Measurements from ENCODE around the gene SMPD3. TPM values are rescaled to one million over a fixed set of nuclear protein-coding genes. Genes with fewer than 3 reads are reported as not detected.

The SMPD3 gene
- polyA plus RNA-seq, 4 donors: 47.0 to 123 (median 71.9) TPM

DNA sequence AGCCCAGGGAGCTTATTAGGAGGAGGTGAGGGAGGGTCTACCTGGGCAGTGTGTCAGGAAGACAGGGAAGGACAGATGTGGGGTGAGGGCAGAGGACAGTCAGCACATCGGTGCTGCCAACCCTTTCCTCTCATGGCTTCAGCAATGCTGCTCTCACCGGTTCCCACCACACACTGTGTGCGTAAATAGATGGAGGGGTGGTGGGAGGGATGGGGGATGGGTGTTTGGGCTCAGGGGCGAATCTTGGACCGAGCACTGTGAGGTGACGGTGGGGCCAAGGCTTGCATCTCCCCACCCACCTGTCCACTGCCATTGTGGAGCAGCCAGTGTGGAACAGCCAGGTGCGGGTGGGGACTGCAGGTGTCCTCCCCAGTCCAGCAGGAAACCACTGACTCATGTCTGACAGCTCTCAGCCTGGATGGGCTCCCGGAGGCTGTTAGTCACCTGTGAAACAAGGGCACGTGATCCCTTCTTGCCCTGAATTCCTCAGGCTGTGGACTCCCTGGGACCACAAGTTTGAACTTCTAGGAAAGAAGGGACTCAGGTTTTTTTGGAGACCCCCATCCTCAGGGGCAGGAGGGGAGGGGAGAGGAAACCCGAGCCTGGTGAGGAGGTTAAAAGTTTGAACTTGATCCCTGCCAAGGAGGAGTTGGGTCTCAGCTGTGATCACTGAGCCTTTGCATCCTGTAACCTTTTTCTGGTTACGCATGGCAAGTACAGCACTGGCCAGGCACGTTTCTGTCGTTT lies 42.7 kb upstream of the SMPD3 start:
- FAIRE-seq (no peak), DNase-seq (peak; percentile 84 to 96)
- peak overlapping the region in 1 of 3 donors; percentile 43 for H3K4me3 ChIP-seq (ENCODE audit: low read depth in 1 of 3, low read length in 3 of 3)
- 18 to 47% (median 38%) methylated on average over 11 to 13 of the region's 13 CpGs for WGBS, 3 donors
- no peaks in the 10 kb centered on the region for H3K27me3 ChIP-seq (ENCODE audit: control insufficient read depth in 3 of 3, insufficient read depth in 3 of 3, low read length in 3 of 3)
- H3K4me1 ChIP-seq (ENCODE audit: control insufficient read depth in 3 of 3, insufficient read depth in 2 of 3, low read depth in 1 of 3, low read length in 2 of 3): peaks cover 2 to 58% (median 13%) of the 10 kb centered on the region in 3 donors
- peaks cover 0 to 12% of the 10 kb centered on the region in 2 donors for H3K9me3 ChIP-seq (ENCODE audit: control insufficient read depth in 2 of 2, insufficient read depth in 1 of 2, low read depth in 1 of 2, low read length in 1 of 2)
- peak overlapping the region; percentile 80 to 98 (median 95) for H3K27ac ChIP-seq (ENCODE audit: low read depth in 1 of 3, low read length in 2 of 3)
- no peaks in the 10 kb centered on the region for H3K36me3 ChIP-seq (ENCODE audit: control insufficient read depth in 3 of 3, insufficient read depth in 2 of 3, low read depth in 1 of 3, low read length in 3 of 3)

DNA sequence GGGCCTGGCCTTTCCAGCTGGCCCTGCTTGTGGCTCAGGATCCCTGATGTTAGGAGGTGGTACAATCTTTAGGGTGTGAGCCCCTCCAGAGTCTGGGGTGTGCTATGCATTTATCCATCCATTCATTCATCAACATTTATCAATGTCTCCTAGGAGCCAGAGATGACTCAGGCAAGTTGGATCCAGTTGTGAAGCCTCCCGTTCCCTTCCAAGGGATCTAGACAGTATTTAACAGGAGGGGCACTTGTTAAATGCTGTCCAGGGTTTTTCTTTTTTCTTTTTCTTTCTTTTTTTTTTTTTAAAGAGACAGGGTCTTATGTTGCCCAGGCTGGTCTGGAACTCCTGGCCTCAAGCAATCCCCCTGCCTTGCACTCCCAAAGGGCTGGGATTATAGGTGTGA lies 42.0 kb upstream of the SMPD3 start:
- Histone ChIP-seq H3K9me3 (ENCODE audit: control insufficient read depth in 2 of 2, insufficient read depth in 1 of 2, low read depth in 1 of 2, low read length in 1 of 2) (peaks cover 0 to 12% of the 10 kb centered on the region in 2 donors), H3K27me3 (ENCODE audit: control insufficient read depth in 3 of 3, insufficient read depth in 3 of 3, low read length in 3 of 3) (no peaks in the 10 kb centered on the region), H3K36me3 (ENCODE audit: control insufficient read depth in 3 of 3, insufficient read depth in 2 of 3, low read depth in 1 of 3, low read length in 3 of 3) (no peaks in the 10 kb centered on the region), H3K4me1 (ENCODE audit: control insufficient read depth in 3 of 3, insufficient read depth in 2 of 3, low read depth in 1 of 3, low read length in 2 of 3) (peaks cover 2 to 58% (median 13%) of the 10 kb centered on the region in 3 donors), H3K4me3 (ENCODE audit: low read depth in 1 of 3, low read length in 3 of 3) (no peak overlapping the region), H3K27ac (ENCODE audit: low read depth in 1 of 3, low read length in 2 of 3) (peak overlapping the region; percentile 80 to 98 (median 95))
- WGBS, 3 donors: 35 to 77% (median 50%) methylated on average over 1 of the region's 1 CpG
- FAIRE-seq (no peak), DNase-seq (no peak)

DNA sequence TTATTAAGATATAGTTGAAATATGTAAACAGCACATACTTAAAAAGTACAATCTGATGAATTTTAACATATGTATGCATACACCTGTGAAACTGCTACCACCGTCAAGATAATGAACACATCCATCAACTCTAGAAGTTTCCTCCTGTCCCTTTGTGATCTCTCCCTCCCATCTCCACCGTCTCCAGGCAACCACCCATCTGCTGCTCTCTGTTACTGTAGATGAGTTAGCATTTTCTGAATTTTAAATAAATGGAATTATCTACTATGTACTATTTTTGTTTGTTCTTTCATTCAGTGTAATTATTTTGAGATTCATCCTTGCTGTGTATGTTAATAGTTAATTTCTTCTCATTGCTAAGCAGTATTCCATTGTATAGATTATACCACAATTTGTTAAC lies 40.2 kb upstream of the SMPD3 start:
- Histone ChIP-seq H3K27me3 (ENCODE audit: control insufficient read depth in 3 of 3, insufficient read depth in 3 of 3, low read length in 3 of 3) (no peaks in the 10 kb centered on the region), H3K36me3 (ENCODE audit: control insufficient read depth in 3 of 3, insufficient read depth in 2 of 3, low read depth in 1 of 3, low read length in 3 of 3) (no peaks in the 10 kb centered on the region), H3K27ac (ENCODE audit: low read depth in 1 of 3, low read length in 2 of 3) (no peak overlapping the region), H3K4me3 (ENCODE audit: low read depth in 1 of 3, low read length in 3 of 3) (no peak overlapping the region), H3K9me3 (ENCODE audit: control insufficient read depth in 2 of 2, insufficient read depth in 1 of 2, low read depth in 1 of 2, low read length in 1 of 2) (peaks cover 0 to 2% of the 10 kb centered on the region in 2 donors), H3K4me1 (ENCODE audit: control insufficient read depth in 3 of 3, insufficient read depth in 2 of 3, low read depth in 1 of 3, low read length in 2 of 3) (peaks cover 2 to 56% (median 10%) of the 10 kb centered on the region in 3 donors)
- FAIRE-seq: no peak
- WGBS, 3 donors: 68 to 80% (median 78%) methylated on average over 2 of the region's 2 CpGs
- DNase-seq: no peak

DNA sequence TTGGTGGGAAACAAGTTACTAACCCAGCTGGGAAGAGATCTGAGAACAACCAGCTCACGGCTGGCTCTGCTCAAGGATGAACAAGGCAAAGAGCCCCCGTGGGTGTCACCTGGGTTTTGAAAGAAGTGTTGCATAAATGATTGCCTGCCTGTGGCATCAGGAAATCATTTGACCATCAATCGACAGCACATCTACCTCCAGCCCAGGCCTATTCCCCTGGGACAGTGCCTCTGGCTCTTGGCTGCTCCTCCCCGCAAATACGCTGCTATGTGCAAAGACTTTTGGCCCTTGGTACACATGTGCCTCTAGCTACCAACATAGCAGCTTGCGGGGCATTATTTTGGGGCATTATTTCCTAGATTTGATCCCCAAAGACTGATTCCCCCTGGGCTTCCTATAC lies 39.4 kb upstream of the SMPD3 start:
- FAIRE-seq (no peak), DNase-seq (no peak)
- no peaks in the 10 kb centered on the region for H3K27me3 ChIP-seq (ENCODE audit: control insufficient read depth in 3 of 3, insufficient read depth in 3 of 3, low read length in 3 of 3)
- 88 to 92% (median 91%) methylated on average over 6 of the region's 6 CpGs for WGBS, 3 donors
- no peaks in the 10 kb centered on the region for H3K9me3 ChIP-seq (ENCODE audit: control insufficient read depth in 2 of 2, insufficient read depth in 1 of 2, low read depth in 1 of 2, low read length in 1 of 2)
- no peaks in the 10 kb centered on the region for H3K36me3 ChIP-seq (ENCODE audit: control insufficient read depth in 3 of 3, insufficient read depth in 2 of 3, low read depth in 1 of 3, low read length in 3 of 3)
- H3K27ac ChIP-seq (ENCODE audit: low read depth in 1 of 3, low read length in 2 of 3): peak overlapping the region; percentile 78 to 93 (median 83)
- H3K4me1 ChIP-seq (ENCODE audit: control insufficient read depth in 3 of 3, insufficient read depth in 2 of 3, low read depth in 1 of 3, low read length in 2 of 3): peaks cover 2 to 47% (median 10%) of the 10 kb centered on the region in 3 donors
- H3K4me3 ChIP-seq (ENCODE audit: low read depth in 1 of 3, low read length in 3 of 3): no peak overlapping the region

DNA sequence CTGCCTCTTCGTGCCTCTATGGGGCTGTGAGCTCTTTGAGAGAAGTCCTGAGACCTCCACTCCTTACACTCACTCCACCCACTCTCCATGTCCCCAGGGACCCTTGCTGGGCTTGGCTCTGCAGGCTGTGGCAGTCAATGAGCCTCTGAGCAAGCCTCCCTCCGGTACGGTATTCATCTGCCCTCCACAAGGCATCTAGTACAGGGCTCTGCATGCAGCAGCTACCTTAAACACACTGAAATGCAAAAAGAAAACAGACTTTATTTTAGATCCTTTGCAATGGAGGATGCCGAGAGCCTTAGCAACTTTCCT lies 38.9 kb upstream of the SMPD3 start:
- Histone ChIP-seq H3K27ac (ENCODE audit: low read depth in 1 of 3, low read length in 2 of 3) (peak overlapping the region; percentile 78 to 93 (median 83)), H3K27me3 (ENCODE audit: control insufficient read depth in 3 of 3, insufficient read depth in 3 of 3, low read length in 3 of 3) (no peaks in the 10 kb centered on the region), H3K4me3 (ENCODE audit: low read depth in 1 of 3, low read length in 3 of 3) (no peak overlapping the region), H3K9me3 (ENCODE audit: control insufficient read depth in 2 of 2, insufficient read depth in 1 of 2, low read depth in 1 of 2, low read length in 1 of 2) (no peaks in the 10 kb centered on the region), H3K36me3 (ENCODE audit: control insufficient read depth in 3 of 3, insufficient read depth in 2 of 3, low read depth in 1 of 3, low read length in 3 of 3) (no peaks in the 10 kb centered on the region), H3K4me1 (ENCODE audit: control insufficient read depth in 3 of 3, insufficient read depth in 2 of 3, low read depth in 1 of 3, low read length in 2 of 3) (peaks cover 2 to 42% (median 10%) of the 10 kb centered on the region in 3 donors)
- DNase-seq (no peak), FAIRE-seq (no peak)
- 42 to 48% (median 43%) methylated on average over 4 of the region's 4 CpGs for WGBS, 3 donors

DNA sequence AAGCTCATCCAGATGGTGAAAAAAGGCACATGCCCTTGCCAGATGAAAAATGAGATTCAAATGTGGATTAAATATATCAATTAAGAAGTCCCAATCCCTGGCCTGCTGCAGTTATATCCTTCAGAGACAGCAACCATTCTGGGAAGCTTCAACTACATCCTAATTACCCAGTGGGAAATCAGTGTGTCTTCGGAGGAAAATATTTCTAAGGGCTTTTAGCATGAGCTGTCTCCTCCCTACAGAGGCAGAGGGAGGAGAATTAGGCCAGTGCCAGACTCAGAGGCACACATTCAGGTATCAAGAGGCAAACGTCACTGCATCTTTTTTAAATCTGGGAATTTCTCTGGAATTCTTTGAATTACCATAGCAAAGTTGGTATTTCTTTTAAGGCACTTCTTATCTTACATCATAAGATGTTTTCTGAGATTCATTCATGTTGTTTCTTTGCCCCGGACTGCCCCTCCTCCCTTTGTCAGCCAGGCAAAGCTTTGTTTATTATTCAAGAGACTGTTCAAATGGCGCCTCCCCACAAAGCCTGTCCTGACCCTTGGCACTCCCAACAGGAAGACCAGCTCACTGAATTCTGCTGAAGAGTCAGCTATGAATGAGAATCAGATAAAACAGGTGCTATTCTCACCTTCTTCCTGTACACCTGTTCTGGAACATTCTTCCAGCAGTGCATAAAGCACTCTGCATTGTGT lies 38.3 kb upstream of the SMPD3 start:
- Histone ChIP-seq H3K27me3 (ENCODE audit: control insufficient read depth in 3 of 3, insufficient read depth in 3 of 3, low read length in 3 of 3) (no peaks in the 10 kb centered on the region), H3K4me3 (ENCODE audit: low read depth in 1 of 3, low read length in 3 of 3) (no peak overlapping the region), H3K9me3 (ENCODE audit: control insufficient read depth in 2 of 2, insufficient read depth in 1 of 2, low read depth in 1 of 2, low read length in 1 of 2) (no peaks in the 10 kb centered on the region), H3K4me1 (ENCODE audit: control insufficient read depth in 3 of 3, insufficient read depth in 2 of 3, low read depth in 1 of 3, low read length in 2 of 3) (peaks cover 2 to 37% (median 10%) of the 10 kb centered on the region in 3 donors), H3K27ac (ENCODE audit: low read depth in 1 of 3, low read length in 2 of 3) (peak overlapping the region; percentile 78 to 93 (median 86)), H3K36me3 (ENCODE audit: control insufficient read depth in 3 of 3, insufficient read depth in 2 of 3, low read depth in 1 of 3, low read length in 3 of 3) (no peaks in the 10 kb centered on the region)
- DNase-seq: peak; percentile 81 to 94
- FAIRE-seq: no peak
- 17 to 26% (median 25%) methylated on average over 4 of the region's 4 CpGs for WGBS, 3 donors

DNA sequence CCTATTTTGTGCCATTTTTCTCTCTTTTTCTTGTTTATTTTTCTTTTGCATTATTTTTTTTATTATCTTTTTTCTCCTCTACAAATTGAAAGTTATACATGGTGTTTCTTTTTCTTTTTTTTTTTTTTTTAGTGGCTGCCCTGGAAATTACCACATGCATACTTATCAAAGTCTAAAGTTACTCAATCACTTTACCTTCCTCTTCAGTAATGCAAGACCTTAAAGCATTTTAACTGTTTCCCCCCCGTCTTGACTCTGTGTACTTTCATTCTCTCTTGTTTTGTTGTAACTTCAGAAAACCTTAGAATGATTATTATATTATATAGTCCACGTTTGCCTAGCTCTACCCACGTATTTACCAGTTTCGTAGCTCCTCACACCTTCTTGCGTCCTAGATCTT lies 33.3 kb upstream of the SMPD3 start:
- Histone ChIP-seq H3K4me3 (ENCODE audit: low read depth in 1 of 3, low read length in 3 of 3) (no peak overlapping the region), H3K27me3 (ENCODE audit: control insufficient read depth in 3 of 3, insufficient read depth in 3 of 3, low read length in 3 of 3) (no peaks in the 10 kb centered on the region), H3K36me3 (ENCODE audit: control insufficient read depth in 3 of 3, insufficient read depth in 2 of 3, low read depth in 1 of 3, low read length in 3 of 3) (no peaks in the 10 kb centered on the region), H3K9me3 (ENCODE audit: control insufficient read depth in 2 of 2, insufficient read depth in 1 of 2, low read depth in 1 of 2, low read length in 1 of 2) (no peaks in the 10 kb centered on the region), H3K27ac (ENCODE audit: low read depth in 1 of 3, low read length in 2 of 3) (peak overlapping the region in 2 of 3 donors; percentile 59 to 64), H3K4me1 (ENCODE audit: control insufficient read depth in 3 of 3, insufficient read depth in 2 of 3, low read depth in 1 of 3, low read length in 2 of 3) (peaks cover 2 to 15% (median 3%) of the 10 kb centered on the region in 3 donors)
- FAIRE-seq: no peak
- 47 to 66% (median 54%) methylated on average over 5 of the region's 5 CpGs for WGBS, 3 donors
- peak; percentile 62 to 64 for DNase-seq

DNA sequence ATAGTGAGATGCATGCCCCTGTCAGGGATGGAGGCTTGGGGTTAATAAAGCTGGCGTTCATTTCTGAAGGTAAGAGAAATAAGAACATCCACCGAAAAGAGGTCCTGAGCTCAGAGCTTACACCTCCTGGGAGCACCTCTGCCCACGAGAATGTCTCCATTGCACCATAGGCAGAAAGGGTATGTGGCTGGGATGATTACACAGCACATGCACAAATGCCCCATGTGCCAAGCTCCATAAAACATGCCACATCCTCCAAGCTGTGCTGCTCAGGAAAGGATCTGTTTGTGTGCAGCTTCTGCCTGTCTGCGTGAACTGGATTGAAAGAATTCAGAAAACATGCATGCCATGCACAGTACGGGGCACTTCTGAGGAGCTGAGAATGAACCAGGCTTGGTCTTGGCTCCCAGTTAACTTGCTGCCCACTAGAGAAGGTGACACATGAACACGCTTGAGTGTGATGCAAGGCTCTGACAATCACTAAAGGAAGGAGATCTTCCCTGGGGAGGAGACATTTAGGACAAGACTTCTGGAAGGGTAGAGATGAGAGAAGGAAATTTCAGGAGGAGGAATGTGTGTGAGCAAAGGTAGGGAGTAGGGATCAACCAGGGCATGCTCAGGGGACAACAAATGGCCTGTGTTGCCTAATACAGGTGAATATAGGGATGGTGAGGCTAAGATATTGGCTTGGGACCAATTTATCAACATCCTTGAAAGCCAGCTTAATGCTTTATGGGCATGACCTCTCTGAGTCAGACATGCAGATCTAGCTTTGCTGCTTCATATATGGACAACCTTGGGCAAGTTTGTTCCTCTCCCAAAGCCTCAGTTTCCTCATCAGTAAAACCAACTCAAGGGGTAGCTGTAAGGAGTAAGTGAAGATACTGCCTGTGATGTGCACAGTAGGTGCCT lies 32.0 kb upstream of the SMPD3 start:
- no peak overlapping the region for H3K4me3 ChIP-seq (ENCODE audit: low read depth in 1 of 3, low read length in 3 of 3)
- H3K4me1 ChIP-seq (ENCODE audit: control insufficient read depth in 3 of 3, insufficient read depth in 2 of 3, low read depth in 1 of 3, low read length in 2 of 3): peaks cover 0 to 11% (median 3%) of the 10 kb centered on the region in 3 donors
- peak overlapping the region in 1 of 3 donors; percentile 64 for H3K27ac ChIP-seq (ENCODE audit: low read depth in 1 of 3, low read length in 2 of 3)
- DNase-seq (peak in 1 of 2 donors; percentile 77), FAIRE-seq (no peak)
- H3K36me3 ChIP-seq (ENCODE audit: control insufficient read depth in 3 of 3, insufficient read depth in 2 of 3, low read depth in 1 of 3, low read length in 3 of 3): no peaks in the 10 kb centered on the region
- H3K27me3 ChIP-seq (ENCODE audit: control insufficient read depth in 3 of 3, insufficient read depth in 3 of 3, low read length in 3 of 3): no peaks in the 10 kb centered on the region
- WGBS, 3 donors: 86 to 87% (median 86%) methylated on average over 6 of the region's 6 CpGs
- H3K9me3 ChIP-seq (ENCODE audit: control insufficient read depth in 2 of 2, insufficient read depth in 1 of 2, low read depth in 1 of 2, low read length in 1 of 2): no peaks in the 10 kb centered on the region

Data from small intestine (tissue), 7 donors.